PC-9 (cell line): ENCODE measurements around the gene MAN1B1. TPM values are rescaled to one million over a fixed set of nuclear protein-coding genes. Genes with fewer than 3 reads are reported as not detected.
A peak's percentile ranks its signal among the peaks of the same experiment; 100 is the strongest.

Experiments used
- BruUV-seq: library from RNA; stranded (reverse); fragments of 400-500 nt; replicated peaks from 2 replicates; lab custom pipeline; 2021; lab: Mats Ljungman, UMichigan
- CTCF ChIA-PET: fragments of 300-600 bp; sonication (Branson Sonifier 250); formaldehyde crosslinking; loops from one replicate; lab custom pipeline; 2022; ENCODE audit warnings: antibody characterized with exemption; lab: Charles Lee
- POLR2A ChIA-PET: fragments of 300-600 bp; sonication (Branson Sonifier 250); formaldehyde crosslinking; loops from one replicate; lab custom pipeline; 2022; ENCODE audit warnings: antibody characterized with exemption; ENCODE audit not compliant: unreplicated experiment; lab: Charles Lee
- DNase-seq, 2 experiments: peaks; one replicate each; pipeline versions ENCODE4 v3.0.0 to v3.0.0-alpha.2; 2015 to 2022; ENCODE audit warnings: mixed read lengths in 1 of 2
- H2AFZ ChIP-seq: fragments of 200-600 bp; sonication (generic); 2 replicates; pipeline ENCODE4 v1.8.1; 2017; ENCODE audit warnings: antibody characterized with exemption
- H3F3A ChIP-seq: fragments of 200-600 bp; sonication (generic); 2 replicates; pipeline ENCODE4 v1.8.1; 2017; ENCODE audit warnings: antibody characterized with exemption, mild to moderate bottlenecking, low read depth; ENCODE audit not compliant: insufficient read depth
- H3K27ac ChIP-seq: fragments of 200-600 bp; sonication (generic); 2 replicates; pipeline ENCODE4 v1.6.1; 2016; ENCODE audit warnings: mixed run types
- H3K27me3 ChIP-seq: fragments of 200-600 bp; sonication (generic); 2 replicates; pipeline ENCODE4 v1.6.1; 2016; ENCODE audit warnings: low read depth, mixed run types; ENCODE audit not compliant: insufficient read depth
- H3K36me3 ChIP-seq: fragments of 200-600 bp; sonication (generic); 2 replicates; pipeline ENCODE4 v1.6.1; 2016; ENCODE audit warnings: low read depth, mixed run types
- H3K4me1 ChIP-seq: fragments of 200-600 bp; sonication (generic); replicated peaks from 2 replicates; pipeline ENCODE4 v1.6.1; 2016; ENCODE audit warnings: mixed run types; ENCODE audit not compliant: insufficient read depth
- H3K4me2 ChIP-seq: fragments of 200-600 bp; sonication (generic); 2 replicates; pipeline ENCODE4 v1.6.1; 2017; ENCODE audit warnings: mixed run types
- H3K4me3 ChIP-seq: fragments of 200-600 bp; sonication (generic); 2 replicates; pipeline ENCODE4 v1.6.1; 2016; ENCODE audit warnings: mixed run types
- H3K79me2 ChIP-seq: fragments of 200-600 bp; sonication (generic); 2 replicates; pipeline ENCODE4 v1.6.1; 2017; ENCODE audit warnings: low read depth, mixed run types
- H3K9me2 ChIP-seq: fragments of 200-600 bp; sonication (generic); 2 replicates; pipeline ENCODE4 v1.8.1; 2017; ENCODE audit warnings: mild to moderate bottlenecking; ENCODE audit not compliant: insufficient read depth
- H3K9me3 ChIP-seq: fragments of 200-600 bp; sonication (generic); 2 replicates; pipeline ENCODE4 v1.8.1; 2016; ENCODE audit warnings: low read depth; ENCODE audit not compliant: insufficient read depth
- H4K20me1 ChIP-seq: fragments of 200-600 bp; sonication (generic); 2 replicates; pipeline ENCODE4 v1.8.1; 2017; ENCODE audit not compliant: insufficient read depth
- EZH2 ChIP-seq: fragments of 200-600 bp; sonication (generic); IDR thresholded peaks from 2 replicates; pipeline ENCODE4 v1.8.0; 2017; ENCODE audit warnings: antibody characterized with exemption, low read depth
- intact Hi-C: fragments of 100-400 bp; cut with micrococcal nuclease; formaldehyde crosslinking; loops from one replicate; pipeline ENCODE4 v1.10.0; 2022; ENCODE audit not compliant: unreplicated experiment
- total RNA-seq: library from RNA; stranded (reverse); gene quantifications from 2 replicates; pipeline ENCODE4 v1.2.3, GENCODE V29; 2021
- TF ChIP-seq, protein P1 (sequence below): fragments of 200-600 bp; sonication (generic); conservative IDR thresholded peaks from 2 replicates; pipeline ENCODE4 v1.6.1; 2017; ENCODE audit warnings: mixed run types, antibody characterized with exemption, mild to moderate bottlenecking, moderate library complexity

MAN1B1 gene
- total RNA-seq, 1 experiment from 2014 or later, result 79.3 TPM

DNA sequence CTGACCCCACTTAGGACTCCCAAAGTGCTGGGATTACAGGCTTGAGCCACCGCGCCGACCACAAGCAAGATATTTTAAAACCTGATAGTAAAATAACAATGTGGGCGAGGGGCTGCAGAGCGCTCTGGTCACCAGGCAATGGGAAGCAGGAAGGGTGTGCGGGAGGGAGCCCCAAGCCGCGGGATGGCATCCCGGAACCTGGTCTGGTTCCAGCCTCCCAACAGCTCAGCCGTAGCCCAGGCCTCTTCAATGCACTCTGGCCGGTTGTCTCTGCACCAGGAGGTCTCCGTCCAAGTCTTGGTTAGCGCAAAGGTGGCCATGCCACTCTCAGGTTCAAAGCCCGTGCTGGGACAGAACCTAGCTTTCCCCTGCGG, 10.2 kb upstream of the MAN1B1 start:
- BruUV-seq, result no TSS peak
- Histone ChIP-seq H3K79me2 (no peaks in the 10 kb centered on the region), H3K27me3 (no peaks in the 10 kb centered on the region), H3K9me3 (no peaks in the 10 kb centered on the region), H2AFZ (no peak overlapping the region), H3K36me3 (no peaks in the 10 kb centered on the region), H3K4me2 (peak overlapping the region; percentile 51; the same call in 1 of the 2 replicates), H3K9me2 (no peaks in the 10 kb centered on the region), H3K4me3 (no peak overlapping the region), H3K4me1 (no peaks in the 10 kb centered on the region), H3F3A (peaks cover 19% of the 10 kb centered on the region), H4K20me1 (no peaks in the 10 kb centered on the region), H3K27ac (no peak overlapping the region)
- ChIA-PET CTCF (interaction anchor here (0.6 kb wide), 1 partner anchor 9 kb away, joined by 5 read pairs; no protein-coding TSS in a partner anchor), POLR2A (no interaction called here)
- DNase-seq, result no peak
- no peak for TF ChIP-seq EZH2
- TF ChIP-seq, protein P1, sequence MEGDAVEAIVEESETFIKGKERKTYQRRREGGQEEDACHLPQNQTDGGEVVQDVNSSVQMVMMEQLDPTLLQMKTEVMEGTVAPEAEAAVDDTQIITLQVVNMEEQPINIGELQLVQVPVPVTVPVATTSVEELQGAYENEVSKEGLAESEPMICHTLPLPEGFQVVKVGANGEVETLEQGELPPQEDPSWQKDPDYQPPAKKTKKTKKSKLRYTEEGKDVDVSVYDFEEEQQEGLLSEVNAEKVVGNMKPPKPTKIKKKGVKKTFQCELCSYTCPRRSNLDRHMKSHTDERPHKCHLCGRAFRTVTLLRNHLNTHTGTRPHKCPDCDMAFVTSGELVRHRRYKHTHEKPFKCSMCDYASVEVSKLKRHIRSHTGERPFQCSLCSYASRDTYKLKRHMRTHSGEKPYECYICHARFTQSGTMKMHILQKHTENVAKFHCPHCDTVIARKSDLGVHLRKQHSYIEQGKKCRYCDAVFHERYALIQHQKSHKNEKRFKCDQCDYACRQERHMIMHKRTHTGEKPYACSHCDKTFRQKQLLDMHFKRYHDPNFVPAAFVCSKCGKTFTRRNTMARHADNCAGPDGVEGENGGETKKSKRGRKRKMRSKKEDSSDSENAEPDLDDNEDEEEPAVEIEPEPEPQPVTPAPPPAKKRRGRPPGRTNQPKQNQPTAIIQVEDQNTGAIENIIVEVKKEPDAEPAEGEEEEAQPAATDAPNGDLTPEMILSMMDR, result no peak
- intact Hi-C loops, result no loop called here

DNA sequence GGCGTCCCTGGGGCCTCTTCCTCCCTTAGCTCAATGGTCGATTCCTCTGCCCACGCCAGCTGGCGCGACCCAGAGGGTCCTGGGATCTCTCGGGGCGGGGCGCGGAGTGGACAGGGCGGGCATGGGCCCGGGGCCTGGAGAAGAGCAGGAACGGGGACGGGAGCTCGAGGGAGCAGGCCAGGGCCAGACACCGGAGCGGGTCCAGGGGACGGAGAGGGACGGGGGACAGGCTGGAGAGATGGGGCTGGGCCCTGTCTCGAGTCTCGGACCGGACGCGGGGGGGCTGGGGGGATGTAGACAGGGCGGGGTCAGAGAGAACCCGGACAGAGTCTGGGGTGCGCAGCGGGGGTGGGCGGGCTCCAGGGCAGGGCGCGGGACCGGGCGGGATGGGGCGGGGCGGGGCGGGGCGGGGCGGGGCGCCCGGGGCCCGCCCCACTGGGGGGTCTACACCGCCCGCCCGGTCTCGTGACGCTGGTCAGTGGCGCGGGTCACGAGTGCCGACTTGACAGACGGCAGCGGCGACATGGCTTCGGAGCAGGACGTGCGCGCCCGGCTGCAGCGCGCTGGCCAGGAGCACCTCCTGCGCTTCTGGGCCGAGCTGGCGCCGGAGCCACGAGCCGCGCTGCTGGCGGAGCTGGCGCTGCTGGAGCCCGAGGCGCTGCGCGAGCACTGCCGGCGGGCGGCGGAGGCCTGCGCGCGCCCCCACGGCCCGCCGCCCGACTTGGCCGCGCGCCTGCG, 9.6 kb upstream of the MAN1B1 start, which contains the start of gene UAP1L1:
UAP1L1 (plus strand) TSS at position 508 of the 738 bp plus-strand sequence; CDS start at position 524, 16 bp downstream.
- Histone ChIP-seq H4K20me1 (no peaks in the 10 kb centered on the region), H3K36me3 (no peaks in the 10 kb centered on the region), H3K4me3 (peak within 1 kb of the TSS; percentile 66), H3K9me3 (no peaks in the 10 kb centered on the region), H3K27me3 (no peaks in the 10 kb centered on the region), H3K4me1 (no peaks in the 10 kb centered on the region), H3K9me2 (no peaks in the 10 kb centered on the region), H2AFZ (peak within 1 kb of the TSS; percentile 79; the same call in 1 of the 2 replicates), H3K79me2 (no peaks in the 10 kb centered on the region), H3K4me2 (peak within 1 kb of the TSS; percentile 86), H3K27ac (no peak within 1 kb of the TSS), H3F3A (peaks cover 19% of the 10 kb centered on the region)
- intact Hi-C loops, result no loop called here
- TF ChIP-seq EZH2, result no peak
- TF ChIP-seq, protein P1, result no peak
- ChIA-PET CTCF (interaction anchor here (0.6 kb wide), 1 partner anchor 47 kb away, joined by 3 read pairs; no protein-coding TSS in a partner anchor), POLR2A (interaction anchor here (0.6 kb wide), 1 partner anchor 31 kb away, joined by 4 read pairs; no protein-coding TSS in a partner anchor)
- no TSS peak for BruUV-seq
- DNase-seq, result peak; percentile 31 to 55

DNA sequence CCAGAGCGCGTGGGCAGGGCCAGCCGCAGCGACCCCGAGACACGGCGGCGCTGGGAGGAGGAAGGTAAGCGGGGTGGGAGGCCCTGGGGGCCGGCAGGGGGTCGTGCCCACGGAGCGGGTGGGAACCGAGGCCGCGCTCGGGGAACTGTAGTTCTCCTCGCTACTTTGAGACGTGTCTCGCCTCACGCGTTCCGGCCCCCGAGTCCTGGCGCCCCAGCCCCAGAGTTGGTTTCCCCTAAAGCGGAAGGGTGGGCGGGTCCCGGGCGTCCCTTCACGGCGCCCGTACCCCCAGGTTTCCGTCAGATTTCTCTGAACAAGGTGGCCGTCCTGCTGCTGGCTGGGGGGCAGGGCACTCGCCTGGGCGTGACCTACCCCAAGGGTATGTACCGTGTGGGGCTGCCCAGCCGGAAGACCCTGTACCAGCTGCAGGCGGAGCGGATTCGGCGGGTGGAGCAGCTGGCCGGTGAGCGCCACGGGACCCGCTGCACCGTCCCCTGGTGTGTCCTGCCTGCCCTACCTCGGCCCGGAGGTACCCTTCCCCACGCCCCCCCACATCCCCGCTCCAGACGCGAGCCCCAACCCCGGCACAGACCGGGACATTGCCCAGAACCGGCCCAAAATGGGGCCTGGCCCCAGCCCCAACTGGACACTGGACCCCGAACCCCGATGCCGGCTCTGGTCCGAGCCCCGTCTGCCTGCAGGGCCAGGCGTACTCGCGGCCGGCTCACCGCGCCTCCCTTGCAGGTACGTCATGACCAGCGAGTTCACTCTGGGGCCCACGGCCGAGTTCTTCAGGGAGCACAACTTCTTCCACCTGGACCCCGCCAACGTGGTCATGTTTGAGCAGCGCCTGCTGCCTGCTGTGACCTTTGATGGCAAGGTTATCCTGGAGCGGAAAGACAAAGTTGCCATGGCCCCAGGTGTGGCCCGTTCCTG, 8.8 kb upstream of the MAN1B1 start:
- no peaks in the 10 kb centered on the region for H4K20me1 ChIP-seq
- TSS peak; percentile 25 for BruUV-seq
- intact Hi-C loops, result no loop called here

More for the DNA sequence above, 8.8 kb upstream of the MAN1B1 start:
- ChIA-PET CTCF (interaction anchor here (0.6 kb wide), 2 partner anchors 10 to 48 kb away, joined by 3 to 7 read pairs; no protein-coding TSS in a partner anchor), POLR2A (no interaction called here)
- Histone ChIP-seq H3K79me2 (no peaks in the 10 kb centered on the region), H3K9me3 (no peaks in the 10 kb centered on the region), H3K9me2 (no peaks in the 10 kb centered on the region), H3F3A (peaks cover 24% of the 10 kb centered on the region), H3K27ac (no peak overlapping the region), H3K4me2 (peak overlapping the region; percentile 86), H2AFZ (peak overlapping the region; percentile 79; the same call in 1 of the 2 replicates), H3K36me3 (no peaks in the 10 kb centered on the region), H3K27me3 (no peaks in the 10 kb centered on the region), H3K4me3 (peak overlapping the region; percentile 66), H3K4me1 (peaks cover 3% of the 10 kb centered on the region)
- DNase-seq, result peak in 1 of 2 experiments; percentile 29
- TF ChIP-seq EZH2, result no peak
- TF ChIP-seq, protein P1, result no peak
